K562 (cell line): ENCODE results near the gene ARID4B. TPM values are rescaled to one million over a fixed set of nuclear protein-coding genes. Genes with fewer than 3 reads are reported as not detected.

Experiments used
- ATAC-seq: fragments of 200-7000 bp; cut with Tn5 transposase; 3 replicates; pipeline ENCODE4 v1.9.1; 2020; ENCODE audit warnings: moderate library complexity
- BruUV-seq: library from RNA; stranded (reverse); fragments of 400-500 nt; replicated peaks from 2 replicates; lab custom pipeline; 2021; lab: Mats Ljungman, UMichigan
- CTCF ChIA-PET: fragments of 300-600 bp; formaldehyde crosslinking; extraction: SDS; loops from one replicate; lab custom pipeline; 2021; ENCODE audit warnings: low intra/inter-chr PET ratio; lab: Yijun Ruan, JAX
- POLR2A ChIA-PET: fragments of 300-600, 350-650 bp; sonication (Branson Sonifier 250); formaldehyde crosslinking; extraction: SDS; loops from one replicate; lab custom pipeline; 2021; ENCODE audit warnings: antibody characterized with exemption, inconsistent platforms; lab: Yijun Ruan, JAX
- DNase-seq, 4 experiments: peaks; one replicate each; pipeline versions ENCODE4 v3.0.0 to v3.0.0-alpha.2; 2011 to 2018; ENCODE audit warnings: low spot score in 3 of 4, mixed read lengths in 3 of 4; ENCODE audit errors: extremely low read depth in 1 of 4
- FAIRE-seq: peaks from 2 replicates; lab custom pipeline; 2011; peaks lifted over from hg19 to GRCh38; lab: Jason Lieb, UNC
- H2AFZ ChIP-seq: 2 replicates; pipeline ENCODE4 v1.6.0; 2011; ENCODE audit warnings: low read depth, low read length, control low read depth, inconsistent platforms
- H3K27ac ChIP-seq: fragments of 200-600 bp; 3 replicates; pipeline ENCODE4 v1.8.0; 2011; ENCODE audit warnings: low read depth, mild to moderate bottlenecking, control low read depth, inconsistent platforms, low read length, moderate library complexity, mixed read lengths; ENCODE audit errors: extremely low read depth
- H3K27me3 ChIP-seq, 2 experiments: fragments of 300-600 bp in 1 of 2; 2 replicates in 1 of 2; 3 replicates in 1 of 2; pipeline versions ENCODE4 v1.6.0 to v1.8.0; 2011; ENCODE audit warnings: inconsistent platforms in 2 of 2, low read length in 2 of 2, mild to moderate bottlenecking in 1 of 2, mixed read lengths in 1 of 2, moderate library complexity in 1 of 2; ENCODE audit not compliant: control insufficient read depth in 2 of 2, insufficient read depth in 2 of 2
- H3K36me3 ChIP-seq: fragments of 300-600 bp; 3 replicates; pipeline ENCODE4 v1.8.0; 2011; ENCODE audit warnings: mild to moderate bottlenecking, low read length, inconsistent platforms; ENCODE audit not compliant: control insufficient read depth, insufficient read depth
- H3K4me1 ChIP-seq, 2 experiments: fragments of 200-600 bp in 1 of 2; replicated peaks in 1 of 2; 2 replicates in 1 of 2; 3 replicates in 1 of 2; pipeline versions ENCODE4 v1.5.1 to v1.8.0; 2011; ENCODE audit warnings: inconsistent platforms in 2 of 2, low read length in 2 of 2, mild to moderate bottlenecking in 1 of 2, mixed read lengths in 1 of 2, moderate library complexity in 1 of 2; ENCODE audit not compliant: control insufficient read depth in 2 of 2, insufficient read depth in 2 of 2
- H3K4me2 ChIP-seq: 2 replicates; pipeline ENCODE4 v1.6.1; 2011; ENCODE audit warnings: low read length, control low read depth, inconsistent platforms, mixed read lengths; ENCODE audit not compliant: insufficient read depth
- H3K4me3 ChIP-seq: fragments of 200-600 bp; sonication (generic), shearing (Covaris generic); 2 replicates; pipeline ENCODE4 v1.5.1; 2016; ENCODE audit warnings: control low read depth, inconsistent platforms
- H3K79me2 ChIP-seq: fragments of 200-600 bp; 3 replicates; pipeline ENCODE4 v1.8.0; 2011; ENCODE audit warnings: low read length, inconsistent platforms; ENCODE audit not compliant: control insufficient read depth, insufficient read depth
- H3K9ac ChIP-seq, 2 experiments: 2 replicates each; pipeline versions ENCODE4 v1.6.0 to v1.6.1; 2011; ENCODE audit warnings: low read depth in 2 of 2, low read length in 2 of 2, control low read depth in 1 of 2, inconsistent platforms in 1 of 2, mild to moderate bottlenecking in 1 of 2, mixed read lengths in 1 of 2; ENCODE audit not compliant: insufficient read depth in 1 of 2
- H3K9me1 ChIP-seq: one replicate; pipeline ENCODE4 v1.6.0; 2011; ENCODE audit warnings: inconsistent platforms, mild to moderate bottlenecking, low read length, moderate library complexity; ENCODE audit not compliant: control insufficient read depth, insufficient read depth
- H3K9me3 ChIP-seq: replicated peaks from 2 replicates; pipeline ENCODE4 v1.5.1; 2011; ENCODE audit warnings: low read depth, low read length, inconsistent platforms; ENCODE audit not compliant: control insufficient read depth, insufficient read depth
- H4K20me1 ChIP-seq: replicated peaks from 2 replicates; pipeline ENCODE4 v1.6.1; 2011; ENCODE audit warnings: low read length, inconsistent platforms, mixed read lengths; ENCODE audit not compliant: control insufficient read depth, insufficient read depth
- GTF2E2 ChIP-seq: fragments of 200-800 bp; sonication (Bioruptor generic); IDR thresholded peaks from 2 replicates; pipeline ENCODE4 v1.6.1; 2016; ENCODE audit warnings: missing genetic modification characterization, missing compliant biosample characterization
- PHB ChIP-seq: fragments of 250-450 bp; sonication (Bioruptor Pico); IDR thresholded peaks from 2 replicates; pipeline ENCODE4 v1.5.0; 2021
- STAT5B ChIP-seq: fragments of 250-450 bp; sonication (Bioruptor Pico); IDR thresholded peaks from 2 replicates; pipeline ENCODE4 v1.8.0; 2021; ENCODE audit warnings: mild to moderate bottlenecking, inconsistent platforms
- TEAD2 ChIP-seq: fragments of 450-650 bp; IDR thresholded peaks from 2 replicates; pipeline ENCODE4 v1.6.1; 2016; ENCODE audit warnings: missing genetic modification characterization, control low read depth, missing compliant biosample characterization
- ZNF140 ChIP-seq: fragments of 250-450 bp; sonication (Bioruptor Pico); IDR thresholded peaks from 2 replicates; pipeline ENCODE4 v1.8.0; 2021; ENCODE audit warnings: moderate library complexity, mild to moderate bottlenecking, inconsistent platforms
- ZNF589 ChIP-seq: fragments of 200-800 bp; sonication (Bioruptor generic); IDR thresholded peaks from 2 replicates; pipeline ENCODE4 v1.6.1; 2016; ENCODE audit warnings: low read depth, missing genetic modification characterization, missing compliant biosample characterization
- WGBS: fragments of 100-300 bp; shearing (Covaris generic); methylation state at CpG from one replicate; pipeline ENCODE4 v1.1.6; 2016; ENCODE audit warnings: low coverage, mixed read lengths; ENCODE audit not compliant: insufficient coverage; ENCODE audit errors: missing lambda C conversion rate; 5-methylcytosine and 5-hydroxymethylcytosine counted together
- in situ Hi-C: fragments of 300-500 bp; cut with MboI; formaldehyde crosslinking; loops from 4 replicates; pipeline ENCODE4 v1.15.0; 2018; ENCODE audit warnings: inconsistent platforms, mixed read lengths
- intact Hi-C: fragments of 100-400 bp; cut with micrococcal nuclease; formaldehyde crosslinking; loops from 2 replicates; pipeline ENCODE4 v1.14.2; 2022
- polyA plus RNA-seq, 8 experiments: library from polyadenylated mRNA; depleted of rRNA in 4 of 8; stranded (reverse) in 5 of 8; unstranded in 3 of 8; fragments of >200 nt; fragmentation: Nextera tagmentation in 2 of 8; fragmentation: Illumina TruSeq in 1 of 8; extraction: Ambion mirVana in 2 of 8; extraction: Trizol in 1 of 8; gene quantifications; 2 replicates each; pipeline versions ENCODE4 v1.2.1 to v1.2.3, GENCODE V29; 2011 to 2014; ENCODE audit warnings: inconsistent platforms in 1 of 8, missing spikeins in 1 of 8
- total RNA-seq, 7 experiments: library from RNA; depleted of rRNA in 6 of 7; stranded (reverse); fragments of >200 nt in 6 of 7; fragmentation: Illumina TruSeq in 2 of 7; extraction: Trizol in 2 of 7; gene quantifications; 2 replicates each; pipeline versions ENCODE4 v1.2.1 to v1.2.3, GENCODE V29; 2011 to 2021; ENCODE audit warnings: low replicate concordance in 1 of 7
- TF ChIP-seq, protein P1 (sequence below): sonication (generic); formaldehyde crosslinking; IDR thresholded peaks from 2 replicates; pipeline ENCODE4 v1.8.1; 2023; ENCODE audit warnings: mild to moderate bottlenecking, missing genetic modification reagents

ARID4B gene
- total and polyA plus RNA-seq, 9 of the 15 experiments (the other 6 are each of a cell fraction or from before 2014, with no cell fraction given) = 8.4 to 38.9 (median 18.5) TPM

DNA sequence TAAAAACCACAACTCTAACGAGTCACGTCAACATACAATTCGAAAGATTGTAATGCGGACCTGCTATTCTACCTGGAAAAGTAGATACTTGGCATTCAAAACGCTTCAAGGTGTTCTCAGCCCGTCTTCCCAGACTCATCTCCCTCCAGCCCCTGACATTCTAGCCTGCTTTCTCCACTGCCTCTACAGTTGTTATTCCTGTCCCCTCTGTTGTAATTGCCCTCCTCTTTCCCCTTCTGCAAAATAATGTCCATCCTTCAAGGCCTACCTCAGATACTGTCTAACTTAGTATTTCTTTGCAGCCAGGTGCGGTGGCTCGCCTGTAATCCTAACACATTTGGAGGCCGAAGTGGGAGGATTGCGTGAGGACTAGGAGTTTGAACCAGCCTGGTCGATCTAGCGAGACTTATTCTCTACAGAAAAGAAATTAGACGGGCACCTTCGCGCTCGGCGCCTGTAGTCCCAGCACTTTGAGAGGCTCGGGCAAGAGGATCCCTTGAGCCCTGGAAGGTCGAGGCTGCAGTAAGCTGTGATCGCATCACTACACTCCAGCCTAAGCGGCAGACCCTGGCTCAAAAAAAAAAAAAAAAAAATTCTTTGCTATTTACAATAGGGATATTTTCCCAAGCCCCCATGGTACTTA, 166.2 kb downstream of the ARID4B start (continued):
- TF ChIP-seq, protein P1, sequence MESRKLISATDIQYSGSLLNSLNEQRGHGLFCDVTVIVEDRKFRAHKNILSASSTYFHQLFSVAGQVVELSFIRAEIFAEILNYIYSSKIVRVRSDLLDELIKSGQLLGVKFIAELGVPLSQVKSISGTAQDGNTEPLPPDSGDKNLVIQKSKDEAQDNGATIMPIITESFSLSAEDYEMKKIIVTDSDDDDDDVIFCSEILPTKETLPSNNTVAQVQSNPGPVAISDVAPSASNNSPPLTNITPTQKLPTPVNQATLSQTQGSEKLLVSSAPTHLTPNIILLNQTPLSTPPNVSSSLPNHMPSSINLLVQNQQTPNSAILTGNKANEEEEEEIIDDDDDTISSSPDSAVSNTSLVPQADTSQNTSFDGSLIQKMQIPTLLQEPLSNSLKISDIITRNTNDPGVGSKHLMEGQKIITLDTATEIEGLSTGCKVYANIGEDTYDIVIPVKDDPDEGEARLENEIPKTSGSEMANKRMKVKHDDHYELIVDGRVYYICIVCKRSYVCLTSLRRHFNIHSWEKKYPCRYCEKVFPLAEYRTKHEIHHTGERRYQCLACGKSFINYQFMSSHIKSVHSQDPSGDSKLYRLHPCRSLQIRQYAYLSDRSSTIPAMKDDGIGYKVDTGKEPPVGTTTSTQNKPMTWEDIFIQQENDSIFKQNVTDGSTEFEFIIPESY (CRISPR knock-in tag) = peak; percentile 92
- TF ChIP-seq, all 486 proteins: peak for 7

DNA sequence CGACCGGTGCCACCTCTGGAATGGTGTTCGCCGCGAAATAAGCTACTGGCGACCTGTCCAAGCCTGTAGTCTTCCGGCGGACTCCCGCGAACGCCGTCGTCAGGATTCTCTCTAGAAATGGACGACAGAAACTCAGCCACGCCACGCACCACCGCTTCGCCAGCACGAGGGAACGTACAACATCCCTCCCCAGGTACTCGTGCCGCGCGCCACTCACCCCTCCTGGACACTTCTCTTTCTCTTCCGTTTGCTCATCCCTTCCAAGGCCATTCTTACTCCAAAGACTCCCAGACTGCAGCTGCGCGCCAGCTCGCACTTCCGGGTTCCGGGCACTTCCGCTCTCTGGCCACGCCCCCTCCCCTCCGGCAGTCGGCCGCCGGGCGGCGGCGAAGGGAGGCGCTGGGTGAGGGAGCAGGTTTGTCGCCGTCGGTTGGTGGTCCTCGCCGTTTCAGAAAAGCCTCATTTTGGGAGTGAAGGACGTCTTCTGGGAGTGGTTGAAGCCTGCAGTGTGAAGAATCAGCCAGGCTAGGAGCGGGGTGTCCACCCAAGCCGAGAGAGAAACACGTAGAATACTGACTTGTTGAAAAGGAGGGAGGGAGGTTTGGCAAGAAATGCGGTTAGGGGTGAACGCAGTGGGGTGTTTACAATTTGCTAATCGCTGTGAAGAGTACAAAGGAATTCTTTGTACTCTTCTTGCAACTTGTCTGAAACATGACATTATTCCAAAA, 166.9 kb downstream of the ARID4B start, which contains the start of gene RBM34:
TSS of gene RBM34 (minus strand) at position 294 of the 728 bp plus-strand sequence. CDS start at position 270, 24 bp downstream.
- WGBS = under 1% methylated on average over 52 of the region's 52 CpGs
- no TSS peak for BruUV-seq
- H3K4me3 ChIP-seq = peak within 1 kb of the TSS; percentile 78
- TF ChIP-seq ZNF589 (CRISPR knock-in tag) (no peak), TEAD2 (tag) (no peak), PHB (CRISPR knock-in tag) (no peak), GTF2E2 (tag) (peak; percentile 100), STAT5B (CRISPR knock-in tag) (no peak), ZNF140 (CRISPR knock-in tag) (no peak)

More for the DNA sequence above, 166.9 kb downstream of the ARID4B start, which contains the start of gene RBM34:
- intact Hi-C loops = loop anchor here (1.0 to 2.0 kb wide), 3 partner anchors 32 to 167 kb away; partner anchors contain the start of genes ARID4B, GGPS1 and TOMM20
- FAIRE-seq (peak; percentile 84), DNase-seq (peak; percentile 95 to 97 (median 96)), ATAC-seq (peak; percentile 97)
- H4K20me1 ChIP-seq = no peaks in the 10 kb centered on the region
- no peaks in the 10 kb centered on the region for H3K9me1 ChIP-seq
- H2AFZ ChIP-seq = peak within 1 kb of the TSS; percentile 98
- H3K4me2 ChIP-seq = peak within 1 kb of the TSS; percentile 98
- peak within 1 kb of the TSS; percentile 95 to 96 for H3K9ac ChIP-seq
- H3K36me3 ChIP-seq = peaks cover 39% of the 10 kb centered on the region
- ChIA-PET POLR2A (interaction anchor here (0.6 to 1.9 kb wide), 14 partner anchors 9 to 1831 kb away, joined by 3 to 21 read pairs (median 4); partner anchors contain the start of gene TOMM20), CTCF (interaction anchor here (1.2 kb wide), 1 partner anchor 256 kb away, joined by 4 read pairs; no protein-coding TSS in a partner anchor)
- peak within 1 kb of the TSS; percentile 92 for H3K27ac ChIP-seq
- H3K4me1 ChIP-seq = peaks cover 7 to 9% of the 10 kb centered on the region in 2 experiments; a peak in 3 of 5 replicates
- H3K79me2 ChIP-seq = peaks cover 54% of the 10 kb centered on the region
- no peaks in the 10 kb centered on the region; a peak in 1 of 5 replicates for H3K27me3 ChIP-seq
- no peaks in the 10 kb centered on the region for H3K9me3 ChIP-seq
- in situ Hi-C loops = no loop called here
